NB4 (cell line): ENCODE data around the gene SLFN11.

Experiments used
- CTCF ChIP-seq: IDR thresholded peaks from one replicate; pipeline ENCODE4 v1.5.1; 2012; ENCODE audit warnings: low read depth, low read length
- POLR2A ChIP-seq: IDR thresholded peaks from 2 replicates; pipeline ENCODE4 v1.6.1; 2011; ENCODE audit warnings: mild to moderate bottlenecking; ENCODE audit not compliant: insufficient read length; ENCODE audit errors: extremely low read depth

GRCh38 chr17:35344262-35344661 lies 29.2 kb downstream of the SLFN11 start:
- TF ChIP-seq CTCF (no peak), POLR2A (no peak)
